Suppressor macrophage treated with lipopolysaccharide for 4 hours (primary cell): ENCODE data around the gene NAA25.
"Not testable (repeated sequence)": the region's sequence is repeated elsewhere in the genome, so short reads cannot be mapped to it uniquely, and the experiment has no call there.

Source experiments
- DNase-seq: peaks from one replicate; pipeline ENCODE4 v3.0.0-alpha.2; 2020

Gene NAA25

DNA sequence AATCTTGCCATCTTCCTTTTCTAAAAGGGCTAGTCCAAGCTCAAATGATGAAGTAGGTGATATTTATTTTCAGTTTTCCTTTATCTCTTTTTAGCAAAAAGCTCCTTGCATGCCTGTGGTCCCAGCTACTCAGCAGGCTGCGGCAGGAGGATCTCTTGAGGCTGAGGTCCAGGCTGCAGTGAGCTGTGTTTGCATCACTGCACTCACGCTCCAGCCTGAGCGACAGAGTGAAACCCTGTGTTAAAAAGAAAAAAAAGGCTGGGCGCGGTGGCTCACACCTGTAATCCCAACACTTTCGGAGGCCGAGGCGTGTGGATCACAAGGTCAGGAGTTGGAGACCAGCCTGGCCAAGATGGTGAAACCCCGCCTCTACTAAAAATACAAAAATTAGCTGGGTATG lies 100.6 kb downstream of the NAA25 start:
- no peak for DNase-seq

DNA sequence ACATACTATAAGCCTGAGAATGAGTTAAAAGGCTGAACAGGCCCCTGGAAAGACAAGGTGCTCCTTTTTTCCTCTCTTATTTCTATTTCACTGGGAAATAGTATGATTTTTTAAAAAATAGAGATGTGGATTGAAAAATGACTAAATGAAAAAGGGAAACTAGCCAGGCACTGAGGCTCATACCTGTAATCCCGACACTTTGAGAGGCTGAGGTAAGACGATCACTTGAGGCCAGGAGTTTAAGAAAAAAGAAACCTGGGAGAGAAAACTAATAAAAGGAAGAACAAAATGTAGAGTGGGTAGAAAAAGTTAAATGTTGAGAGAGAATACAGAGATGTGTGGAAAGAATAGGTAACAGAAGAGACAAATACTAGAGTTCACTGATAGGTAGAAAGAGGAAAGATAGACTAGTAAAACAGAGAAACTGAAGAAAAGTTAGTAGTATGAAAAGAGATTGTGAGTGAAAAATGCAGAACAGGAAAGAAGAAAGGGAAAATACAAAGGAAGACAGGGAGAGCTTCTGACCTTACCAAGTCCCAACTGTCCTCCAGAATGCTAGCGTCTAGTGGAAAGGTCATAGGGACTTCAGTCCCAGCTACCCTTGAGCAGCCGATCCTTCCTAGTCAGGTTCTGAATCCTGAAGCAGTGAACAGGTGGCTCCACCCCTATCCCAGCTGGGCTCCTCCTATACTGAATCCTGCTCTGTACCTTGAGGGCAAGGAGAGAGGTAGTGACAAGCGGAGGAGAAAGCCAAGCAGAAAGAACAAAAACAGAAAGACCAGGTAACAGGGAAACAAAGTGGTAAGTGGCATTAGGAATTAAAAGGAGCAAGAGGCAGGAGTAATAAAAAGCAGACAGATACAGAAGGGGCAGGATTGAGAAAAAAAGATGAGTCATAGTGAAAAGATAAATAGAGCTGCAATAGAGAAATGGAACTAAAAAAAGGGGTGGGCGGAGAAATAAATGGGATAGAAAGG lies 102.9 kb downstream of the NAA25 start:
- peak; percentile 11 for DNase-seq

DNA sequence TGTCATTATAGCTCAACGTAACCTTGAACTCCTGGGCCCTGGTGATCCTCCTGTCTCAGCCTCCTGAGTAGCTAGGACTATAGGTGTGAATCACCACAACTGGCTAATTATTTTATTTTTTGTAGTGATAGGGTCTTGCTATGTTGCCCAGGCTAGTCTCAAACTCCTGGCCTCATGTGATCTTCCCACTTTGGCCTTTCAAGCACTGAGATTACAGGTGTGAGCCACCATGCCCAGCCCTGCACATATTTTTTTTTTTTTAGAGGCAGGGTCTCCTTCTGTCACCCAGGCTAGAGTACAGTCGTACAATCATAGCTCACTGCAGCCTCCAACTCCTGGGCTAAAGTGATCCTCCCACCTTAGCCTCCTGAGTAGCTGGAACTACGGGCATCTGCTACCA lies 104.5 kb downstream of the NAA25 start:
- DNase-seq: no peak

DNA sequence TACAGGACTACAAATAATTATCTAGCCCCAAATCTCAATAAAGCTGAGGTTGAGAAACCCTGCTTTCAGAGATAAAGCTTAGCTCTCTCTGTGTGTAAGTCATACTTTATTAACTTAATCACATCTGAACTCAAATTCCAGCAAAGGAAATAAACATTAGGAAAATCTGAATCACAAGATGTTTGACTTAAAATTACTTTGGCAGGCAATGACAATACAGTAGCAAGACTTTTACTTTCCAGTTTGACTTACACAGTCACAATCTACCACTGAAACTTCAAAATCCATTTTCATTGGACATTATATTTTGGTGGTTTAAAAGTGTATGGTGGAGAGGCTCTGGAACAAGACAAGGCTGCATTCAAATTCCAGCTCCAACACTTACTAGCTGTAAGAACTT lies 107.0 kb downstream of the NAA25 start:
- peak; percentile 31 for DNase-seq

DNA sequence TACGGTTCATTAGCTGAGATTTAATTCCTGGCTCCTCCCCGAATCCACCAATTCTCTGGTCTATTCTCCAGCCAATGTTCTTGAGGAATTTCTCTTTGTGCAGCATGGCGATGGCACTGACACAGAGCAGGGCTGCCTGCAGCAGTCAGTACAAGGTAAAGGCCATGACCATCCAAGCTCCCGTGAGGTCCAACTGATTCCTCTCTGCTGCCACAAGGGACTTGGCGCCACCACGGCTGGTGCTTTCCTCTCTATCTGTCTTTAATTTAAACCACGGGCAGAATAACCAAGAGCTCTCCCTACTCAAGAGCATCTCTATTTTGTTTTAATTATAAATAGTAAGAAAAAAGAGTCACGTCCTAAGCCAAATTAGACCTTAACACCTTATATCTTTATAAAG lies 107.8 kb downstream of the NAA25 start:
- no peak for DNase-seq

DNA sequence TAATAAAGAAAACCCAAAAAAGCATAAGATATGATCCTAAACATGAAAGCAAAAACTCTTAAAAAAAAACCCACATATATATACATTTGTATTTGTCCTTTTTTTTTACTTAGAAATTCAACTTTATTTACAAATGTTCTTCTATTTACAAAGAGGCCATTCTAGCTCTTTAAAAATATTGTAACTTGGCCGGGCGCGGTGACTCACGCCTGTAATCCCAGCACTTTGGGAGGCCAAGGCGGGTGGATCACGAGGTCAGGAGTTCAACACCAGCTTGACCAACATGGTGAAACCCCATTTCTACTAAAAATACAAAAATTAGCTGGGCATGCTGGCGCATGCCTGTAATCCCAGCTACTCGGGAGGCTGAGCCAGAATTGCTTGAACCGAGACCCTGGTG lies 109.5 kb downstream of the NAA25 start:
- DNase-seq: not testable (repeated sequence)

DNA sequence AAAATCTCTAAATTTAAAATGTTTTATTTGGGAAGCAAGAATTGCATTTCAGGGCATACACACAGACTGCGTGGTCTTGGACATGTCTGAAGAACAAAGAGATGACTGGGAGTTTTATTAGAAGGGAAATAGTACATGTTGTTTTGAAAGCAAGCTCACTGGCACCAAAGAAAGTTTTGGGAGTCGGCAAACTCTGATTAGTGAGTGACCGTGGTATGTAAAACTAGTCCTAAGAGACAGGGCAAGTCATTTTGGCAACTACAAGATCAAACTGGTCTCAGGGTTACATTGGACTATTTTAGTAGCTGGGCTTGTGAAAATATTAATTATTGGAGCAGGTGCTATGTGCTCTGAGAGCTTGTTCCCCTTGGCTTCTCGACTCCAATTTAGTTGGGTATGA lies 110.6 kb downstream of the NAA25 start:
- no peak for DNase-seq

DNA sequence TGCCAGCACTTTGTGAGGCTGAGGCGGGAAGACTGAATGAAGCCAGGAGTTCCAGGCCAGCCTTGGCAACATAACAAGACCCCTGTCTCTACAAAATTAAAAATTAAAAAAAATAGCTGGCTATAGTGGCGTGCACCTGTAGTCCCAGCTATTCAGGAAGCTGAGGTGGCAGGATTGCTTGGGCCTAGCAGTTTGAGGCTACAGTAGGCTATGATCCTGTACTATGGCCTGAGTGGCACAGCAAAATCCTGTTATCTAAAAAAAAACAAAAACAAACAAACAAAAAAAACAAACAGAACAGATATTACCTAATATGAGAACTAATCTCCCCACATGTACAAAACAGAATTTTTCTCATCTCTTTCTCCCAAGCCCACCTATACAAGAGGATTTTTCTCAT lies 111.3 kb downstream of the NAA25 start:
- DNase-seq: no peak

DNA sequence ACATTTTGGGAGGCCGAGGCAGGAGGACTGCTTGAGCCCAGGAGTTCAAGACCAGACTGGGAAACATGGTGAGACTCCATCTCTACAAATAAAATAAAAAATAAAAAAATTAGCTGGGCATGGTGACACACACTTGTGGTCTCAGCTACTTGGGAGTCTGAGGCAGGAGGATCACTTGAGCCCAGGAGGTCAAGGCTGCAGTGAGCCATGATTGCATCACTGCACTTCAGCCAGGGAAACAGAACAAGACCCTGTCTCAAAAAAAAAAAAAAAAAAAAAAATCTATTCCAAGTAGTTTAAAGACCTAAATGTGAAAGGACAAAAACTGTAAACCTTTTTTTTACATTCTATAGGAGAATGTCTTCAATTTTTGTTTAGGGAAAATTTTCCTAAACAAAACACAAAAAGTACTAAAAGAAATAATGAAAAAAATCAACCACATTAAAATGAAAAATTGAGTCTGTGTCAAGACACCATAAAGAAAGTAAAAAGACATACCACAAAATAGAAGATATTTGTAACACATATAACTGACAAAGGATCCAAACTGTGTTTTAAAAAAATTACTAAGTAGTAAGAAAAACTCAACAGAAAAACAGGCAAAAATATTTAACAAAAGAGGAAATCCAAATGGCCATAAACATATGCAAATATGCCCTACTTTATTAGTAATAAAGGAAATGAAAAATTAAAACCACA lies 112.7 kb downstream of the NAA25 start:
- DNase-seq: no peak

DNA sequence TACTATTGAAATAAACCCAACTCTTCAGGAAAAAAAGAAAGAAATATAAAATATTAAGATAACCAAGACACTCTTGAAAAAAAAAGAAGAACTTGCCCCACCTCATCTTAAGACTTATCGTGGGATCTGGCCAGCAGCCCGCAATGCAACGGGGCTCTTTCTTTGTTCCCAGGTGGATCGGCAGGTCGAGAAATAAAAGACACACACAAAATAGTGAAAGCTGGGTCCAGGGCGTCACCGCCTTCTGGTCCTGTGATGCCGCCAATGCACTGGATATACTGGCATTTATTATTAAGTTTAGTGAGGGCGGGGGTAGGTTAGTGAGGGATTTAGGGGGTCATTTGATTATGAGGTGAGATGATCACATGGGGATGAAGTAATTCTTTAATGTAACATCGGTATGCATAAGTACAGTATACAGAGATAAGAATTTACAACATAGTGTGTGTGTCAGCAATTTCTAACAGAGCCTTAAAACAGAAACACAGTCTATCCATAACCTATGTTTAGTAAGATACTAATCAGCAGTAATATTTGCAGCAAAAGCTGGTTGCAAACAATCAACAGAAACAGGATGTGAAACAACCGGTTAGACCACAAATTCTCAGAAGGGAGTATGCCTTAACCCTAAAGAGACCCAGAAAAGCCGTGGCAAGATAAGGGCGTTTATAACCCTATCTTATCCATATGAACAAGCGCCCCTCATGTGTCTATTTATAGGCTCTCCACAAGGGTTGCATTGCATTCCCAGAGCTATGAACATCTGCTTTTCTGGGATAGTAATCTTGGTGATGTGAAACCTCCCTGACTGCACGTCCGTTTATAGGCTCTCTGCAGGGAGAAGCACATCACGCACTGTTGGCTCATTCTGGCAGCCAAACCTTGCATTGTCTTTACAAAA lies 114.1 kb downstream of the NAA25 start:
- peak; percentile 62 for DNase-seq

DNA sequence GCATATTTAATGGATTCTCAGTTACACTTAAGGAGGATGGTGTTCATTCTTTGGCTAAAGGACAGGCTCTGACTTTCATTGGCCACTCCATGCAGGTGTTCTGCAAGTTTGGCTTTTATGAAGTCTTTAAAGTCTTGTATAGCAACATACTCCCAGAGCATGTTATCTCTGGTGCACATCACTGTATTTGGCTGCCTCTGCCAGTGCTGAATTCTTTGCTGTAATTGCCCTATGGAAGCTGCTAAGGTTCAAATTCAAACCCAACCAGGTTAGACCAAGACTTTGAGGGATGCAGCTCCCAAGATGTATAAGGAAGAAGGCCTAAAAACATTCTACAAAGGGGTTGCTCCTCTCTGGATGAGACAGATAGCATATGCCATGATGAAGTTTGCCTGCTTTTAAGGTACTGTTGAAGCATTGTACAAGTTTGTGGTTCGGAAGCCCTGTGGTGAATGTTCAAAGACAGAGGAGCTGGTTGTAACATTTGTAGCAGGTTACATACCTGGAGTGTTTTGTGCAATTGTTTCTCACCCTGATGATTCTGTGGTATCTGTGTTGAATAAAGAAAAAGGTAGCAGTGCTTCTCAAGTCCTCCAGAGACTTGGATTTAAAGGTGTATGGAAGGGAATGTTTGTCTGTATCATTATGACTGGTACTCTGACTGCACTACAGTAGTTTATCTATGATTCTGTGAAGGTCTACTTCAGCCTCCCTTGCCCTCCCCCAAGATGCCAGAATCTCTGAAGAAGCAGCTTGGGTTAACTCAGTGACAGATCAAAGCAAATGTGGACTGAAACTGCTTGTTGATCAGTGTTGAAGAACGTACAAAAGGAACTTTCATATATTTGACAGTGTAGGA lies 115.1 kb downstream of the NAA25 start:
- no peak for DNase-seq

DNA sequence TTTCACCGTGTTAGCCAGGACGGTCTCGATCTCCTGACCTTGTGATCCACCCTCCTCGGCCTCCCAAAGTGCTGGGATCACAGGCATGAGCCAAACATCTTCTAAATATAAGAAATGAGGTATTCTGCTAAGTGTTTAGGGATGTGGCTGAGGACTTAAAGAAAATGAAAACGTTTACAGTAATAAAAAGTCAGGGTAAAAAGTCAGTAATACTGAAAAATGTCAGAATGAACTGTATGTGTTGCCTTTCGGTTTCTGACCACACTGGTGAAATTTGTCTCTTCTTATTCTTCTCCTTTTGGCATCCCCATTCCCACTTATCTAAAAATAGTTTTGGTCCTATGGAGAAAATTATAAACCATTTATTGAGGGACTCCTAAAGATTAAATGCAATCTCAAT lies 116.1 kb downstream of the NAA25 start:
- no peak for DNase-seq

DNA sequence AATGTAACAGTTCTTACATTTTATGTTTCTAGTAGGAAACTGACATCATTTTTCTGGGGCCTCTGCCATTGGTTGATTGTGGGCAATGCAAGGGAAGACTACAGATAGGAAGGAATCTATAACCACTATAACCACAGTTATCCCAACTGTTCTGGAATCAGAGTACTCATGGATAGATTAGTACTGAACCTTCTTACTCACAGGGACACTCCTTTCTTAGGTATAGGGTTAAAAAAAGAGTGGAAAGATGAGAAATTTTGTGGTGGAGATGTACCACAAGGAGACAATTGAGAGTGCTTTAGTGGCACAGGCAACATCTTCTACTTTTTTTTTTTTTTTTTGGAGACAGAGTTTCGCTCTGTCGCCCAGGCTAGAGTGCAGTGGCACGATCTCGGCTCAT lies 116.6 kb downstream of the NAA25 start:
- DNase-seq: no peak

DNA sequence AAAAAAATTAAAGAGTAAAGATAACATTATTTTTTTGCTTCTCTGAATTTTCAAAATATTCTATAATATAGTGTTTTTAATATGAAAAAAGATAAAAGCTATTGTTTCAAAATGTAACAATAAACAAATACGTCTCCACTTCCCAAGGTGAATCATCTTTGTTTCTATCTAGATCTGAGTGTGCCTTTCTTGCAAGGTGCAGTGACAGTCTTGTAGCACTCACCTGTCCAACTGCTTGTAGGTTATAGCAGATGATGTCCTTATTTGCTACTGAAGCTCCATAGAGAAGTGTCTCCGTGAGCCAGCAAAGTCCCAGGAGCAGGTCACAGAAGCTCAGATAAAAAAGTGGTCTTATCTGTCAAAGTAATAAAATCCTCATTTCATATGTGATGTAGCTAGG lies 117.0 kb downstream of the NAA25 start:
- no peak for DNase-seq

DNA sequence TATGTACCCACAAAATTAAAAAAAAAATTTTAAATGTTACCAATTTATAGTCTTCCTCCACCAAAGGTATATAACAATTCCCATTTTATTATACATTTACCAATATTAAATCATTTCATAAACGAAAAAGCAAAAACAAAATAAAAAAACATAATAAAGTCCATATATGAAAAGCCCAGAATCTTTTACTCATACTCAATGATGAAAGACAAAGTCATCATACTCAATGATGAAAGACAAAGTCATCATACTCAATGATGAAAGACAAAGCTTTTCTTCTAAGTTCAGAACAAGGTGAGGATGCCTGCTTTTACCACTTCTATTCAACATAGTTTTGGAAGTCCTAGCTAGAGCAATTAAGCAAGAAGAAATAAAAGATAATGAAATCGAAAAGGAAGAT lies 123.8 kb downstream of the NAA25 start:
- DNase-seq: no peak

DNA sequence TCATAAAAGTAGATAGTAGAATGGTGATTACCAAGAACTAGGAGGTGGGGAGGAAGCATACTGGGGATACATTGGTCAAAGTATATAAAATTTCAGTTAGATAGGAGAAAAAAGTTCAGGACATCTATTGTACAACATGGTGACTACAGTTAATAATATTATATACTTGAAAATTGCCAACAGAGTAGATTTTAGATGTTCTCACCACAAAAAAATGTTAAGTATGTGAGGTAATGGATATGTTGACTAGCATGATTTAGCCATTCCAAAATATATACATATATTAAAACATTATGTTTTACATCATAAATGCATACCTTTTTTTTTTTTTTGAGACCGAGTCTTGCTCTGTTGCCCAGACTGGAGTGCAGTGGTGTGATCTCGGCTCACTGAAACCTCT lies 126.6 kb downstream of the NAA25 start:
- DNase-seq: no peak

DNA sequence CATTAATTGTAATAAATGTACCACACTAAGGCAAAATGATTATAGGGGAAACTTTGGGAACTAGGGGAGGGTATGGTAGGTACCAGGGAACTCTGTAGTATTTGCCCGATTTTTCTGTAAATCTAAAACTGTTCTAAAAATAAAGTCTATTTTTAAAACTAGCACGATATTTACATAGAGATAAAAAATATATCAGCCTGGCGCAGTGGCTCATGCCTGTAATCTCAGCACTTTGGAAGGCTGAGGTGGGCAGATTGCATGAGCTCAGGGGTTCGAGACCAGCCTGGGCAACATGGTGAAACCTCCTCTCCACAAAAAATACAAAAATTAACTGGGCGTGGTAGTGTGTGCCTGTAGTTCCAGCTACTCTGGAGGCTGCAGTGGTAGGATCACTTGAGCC lies 128.0 kb downstream of the NAA25 start:
- no peak for DNase-seq

DNA sequence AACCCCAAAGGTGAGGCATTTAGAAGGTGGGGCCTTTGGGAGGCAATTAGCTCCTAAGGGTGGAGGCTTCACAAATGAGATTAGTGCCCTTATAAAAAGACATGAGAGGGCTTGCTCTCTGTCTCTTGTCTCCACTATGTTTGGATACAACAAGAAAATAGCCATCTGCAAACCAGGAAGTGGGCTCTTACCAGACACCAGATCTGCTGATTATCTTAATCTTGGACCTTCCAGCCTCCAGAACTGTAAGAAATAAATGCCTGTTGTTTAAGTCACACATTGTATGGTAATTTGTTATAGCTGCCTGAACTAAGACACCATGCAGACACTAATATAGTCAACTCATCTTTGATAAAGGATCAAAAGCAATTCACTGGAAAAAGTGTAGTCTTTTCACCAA lies 130.0 kb downstream of the NAA25 start:
- DNase-seq: no peak

DNA sequence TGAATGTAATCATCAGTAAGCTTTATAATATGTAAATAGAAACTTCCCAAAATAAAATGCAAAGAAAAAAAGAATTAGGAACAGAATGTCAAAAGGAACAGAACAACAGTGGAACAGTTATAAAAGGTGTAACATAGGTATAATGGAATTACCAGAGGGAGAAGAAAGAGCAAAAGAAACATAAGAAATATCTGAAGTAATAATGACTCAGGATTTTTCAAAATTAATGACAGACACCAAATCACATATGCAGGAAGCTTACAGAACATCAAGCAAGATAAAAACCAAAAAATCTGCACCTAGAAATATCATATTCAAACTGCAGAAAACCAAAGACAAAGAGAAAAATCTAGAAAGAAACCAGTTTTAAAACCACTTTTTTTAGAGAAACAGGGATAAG lies 131.7 kb downstream of the NAA25 start:
- no peak for DNase-seq
